ENCODE measurements around the gene SEPTIN14.
"Not testable (repeated sequence)": the region's sequence is repeated elsewhere in the genome, so short reads cannot be mapped to it uniquely, and the experiment has no call there.

SEPTIN14 gene

DNA sequence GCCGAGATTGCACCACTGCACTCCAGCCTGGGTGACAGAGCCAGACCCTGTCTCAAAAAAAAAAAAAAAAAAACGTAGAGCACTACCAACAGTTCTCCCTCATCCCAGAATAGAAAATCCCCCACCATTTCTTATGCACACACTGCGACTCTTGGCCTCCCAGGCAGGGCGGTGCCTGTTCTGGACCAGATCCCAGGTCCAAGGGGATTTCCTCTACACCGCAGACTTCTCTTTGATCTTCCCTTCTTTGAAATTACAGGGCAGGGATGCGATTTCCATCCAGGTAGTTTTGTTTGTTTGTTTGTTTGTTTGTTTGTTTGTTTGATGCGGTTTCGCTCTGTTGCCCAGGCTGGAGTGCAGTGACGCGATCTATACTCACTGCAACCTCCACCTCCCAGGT is 91.8 kb downstream of the SEPTIN14 start:
- TF ChIP-seq PPARA (CRISPR knock-in tag; IDR thresholded peaks at IDR 0.05; ENCODE audit: borderline replicate concordance) (no peak), ISL1 (CRISPR knock-in tag; IDR thresholded peaks at IDR 0.05) (no peak), CSDC2 (CRISPR knock-in tag; IDR thresholded peaks at IDR 0.05) (no peak), ESRRG (CRISPR knock-in tag; IDR thresholded peaks at IDR 0.05) (no peak), RARB (CRISPR knock-in tag; IDR thresholded peaks at IDR 0.05) (no peak), ZC3H10 (CRISPR knock-in tag; IDR thresholded peaks at IDR 0.05) (no peak), ZFP3 (CRISPR knock-in tag; IDR thresholded peaks at IDR 0.05) (no peak), SNAI2 (CRISPR knock-in tag; IDR thresholded peaks at IDR 0.05) (no peak), ARNTL (CRISPR knock-in tag; IDR thresholded peaks at IDR 0.05; ENCODE audit: borderline replicate concordance, low read depth) (no peak)
- TF ChIP-seq, protein P1, sequence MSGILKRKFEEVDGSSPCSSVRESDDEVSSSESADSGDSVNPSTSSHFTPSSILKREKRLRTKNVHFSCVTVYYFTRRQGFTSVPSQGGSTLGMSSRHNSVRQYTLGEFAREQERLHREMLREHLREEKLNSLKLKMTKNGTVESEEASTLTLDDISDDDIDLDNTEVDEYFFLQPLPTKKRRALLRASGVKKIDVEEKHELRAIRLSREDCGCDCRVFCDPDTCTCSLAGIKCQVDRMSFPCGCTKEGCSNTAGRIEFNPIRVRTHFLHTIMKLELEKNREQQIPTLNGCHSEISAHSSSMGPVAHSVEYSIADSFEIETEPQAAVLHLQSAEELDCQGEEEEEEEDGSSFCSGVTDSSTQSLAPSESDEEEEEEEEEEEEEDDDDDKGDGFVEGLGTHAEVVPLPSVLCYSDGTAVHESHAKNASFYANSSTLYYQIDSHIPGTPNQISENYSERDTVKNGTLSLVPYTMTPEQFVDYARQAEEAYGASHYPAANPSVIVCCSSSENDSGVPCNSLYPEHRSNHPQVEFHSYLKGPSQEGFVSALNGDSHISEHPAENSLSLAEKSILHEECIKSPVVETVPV (CRISPR knock-in tag; IDR thresholded peaks at IDR 0.05), result no peak
- ATAC-seq, result no peak

DNA sequence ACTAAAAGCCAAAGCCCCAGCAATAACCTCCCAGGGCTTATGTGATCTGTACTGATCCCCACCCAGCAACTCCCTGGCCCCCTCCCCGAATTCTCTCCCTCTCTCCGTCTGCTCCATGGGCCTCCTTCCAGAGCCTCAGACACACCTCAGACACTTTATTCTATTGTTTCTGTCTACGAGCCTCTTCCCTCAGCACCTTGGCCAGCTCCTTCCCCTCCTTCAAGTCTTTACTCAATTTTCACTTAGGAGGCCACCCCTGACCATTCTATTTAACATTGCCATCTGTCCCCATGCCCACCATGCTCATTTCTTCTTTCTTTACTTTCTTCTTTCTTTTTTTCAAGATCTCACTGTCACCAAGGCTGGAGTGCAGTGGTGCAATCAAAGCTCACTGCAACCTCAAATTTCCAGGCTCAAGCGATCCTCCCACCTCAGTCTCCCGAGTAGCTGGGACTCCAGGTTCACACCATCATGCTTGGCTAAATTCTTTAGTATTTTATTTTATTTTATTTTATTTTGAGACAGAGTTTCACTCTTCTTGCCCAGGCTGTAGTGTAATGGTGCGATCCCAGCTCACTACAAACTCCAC is 109.2 kb downstream of the SEPTIN14 start:
- not testable (repeated sequence) for ATAC-seq

DNA sequence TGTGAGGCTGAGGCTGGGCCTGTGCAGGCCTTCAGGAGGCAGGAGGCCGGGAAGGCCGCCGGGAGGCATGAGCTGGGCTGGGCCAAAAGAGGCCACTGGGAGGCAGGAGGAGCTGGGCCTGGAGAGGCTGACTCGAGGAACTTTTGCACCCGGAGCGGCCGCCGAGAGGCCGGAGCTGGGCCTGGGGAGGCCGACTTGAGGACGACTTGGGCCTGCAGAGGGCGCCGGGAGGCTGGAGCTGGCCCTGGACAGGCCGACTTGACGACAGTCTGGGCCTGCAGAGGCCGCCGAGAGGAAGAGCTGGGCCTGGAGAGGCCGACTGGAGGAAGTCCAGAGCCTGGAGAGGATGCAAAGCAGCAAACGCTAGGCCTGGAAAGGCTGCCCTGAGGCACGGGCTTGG is 117.8 kb downstream of the SEPTIN14 start:
- not testable (repeated sequence) for ATAC-seq
